Measurements from ENCODE around the gene EYS. TPM values are rescaled to one million over a fixed set of nuclear protein-coding genes. Genes with fewer than 3 reads are reported as not detected.

EYS gene
- total RNA-seq, 1 donor from 2014 or later: not detected

DNA sequence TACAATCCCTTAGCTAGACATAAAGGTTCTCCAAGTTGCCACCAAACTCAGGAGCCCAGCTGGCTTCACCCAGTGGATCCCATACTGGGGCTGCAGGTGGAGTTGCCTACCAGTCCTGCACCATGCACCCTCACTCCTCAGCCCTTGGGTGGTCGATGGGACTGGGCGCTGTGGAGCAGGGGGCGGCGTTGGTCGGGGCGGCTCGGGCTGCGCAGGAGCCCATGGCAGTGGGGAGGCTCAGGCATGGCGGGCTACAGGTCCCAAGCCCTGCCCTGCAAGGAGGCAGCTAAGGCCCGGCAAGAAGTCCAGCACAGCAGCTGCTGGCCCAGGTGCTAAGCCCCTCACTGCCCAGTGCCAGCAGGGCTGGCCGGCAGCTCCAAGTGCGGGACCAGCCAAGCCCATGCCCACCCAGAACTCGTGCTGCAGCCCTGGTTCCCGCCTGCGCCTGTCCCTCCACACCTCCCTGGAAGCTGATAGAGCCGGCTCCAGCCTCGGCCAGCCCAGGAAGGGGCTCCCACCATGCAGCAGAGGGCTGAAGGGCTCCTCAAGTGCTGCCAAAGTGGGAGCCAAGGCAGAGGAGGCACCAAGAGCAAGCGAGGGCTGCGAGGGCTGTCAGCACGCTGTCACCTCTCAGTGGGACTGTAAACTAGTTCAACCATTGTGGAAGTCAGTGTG lies 1159.3 kb downstream of the EYS start:
- Histone ChIP-seq H3K36me3 (no peaks in the 10 kb centered on the region), H3K4me3 (no peak overlapping the region), H3K4me1 (no peaks in the 10 kb centered on the region), H3K27ac (no peak overlapping the region), H3K9me3 (no peaks in the 10 kb centered on the region), H3K27me3 (ENCODE audit: low read depth) (no peaks in the 10 kb centered on the region)
- TF ChIP-seq, protein P1, sequence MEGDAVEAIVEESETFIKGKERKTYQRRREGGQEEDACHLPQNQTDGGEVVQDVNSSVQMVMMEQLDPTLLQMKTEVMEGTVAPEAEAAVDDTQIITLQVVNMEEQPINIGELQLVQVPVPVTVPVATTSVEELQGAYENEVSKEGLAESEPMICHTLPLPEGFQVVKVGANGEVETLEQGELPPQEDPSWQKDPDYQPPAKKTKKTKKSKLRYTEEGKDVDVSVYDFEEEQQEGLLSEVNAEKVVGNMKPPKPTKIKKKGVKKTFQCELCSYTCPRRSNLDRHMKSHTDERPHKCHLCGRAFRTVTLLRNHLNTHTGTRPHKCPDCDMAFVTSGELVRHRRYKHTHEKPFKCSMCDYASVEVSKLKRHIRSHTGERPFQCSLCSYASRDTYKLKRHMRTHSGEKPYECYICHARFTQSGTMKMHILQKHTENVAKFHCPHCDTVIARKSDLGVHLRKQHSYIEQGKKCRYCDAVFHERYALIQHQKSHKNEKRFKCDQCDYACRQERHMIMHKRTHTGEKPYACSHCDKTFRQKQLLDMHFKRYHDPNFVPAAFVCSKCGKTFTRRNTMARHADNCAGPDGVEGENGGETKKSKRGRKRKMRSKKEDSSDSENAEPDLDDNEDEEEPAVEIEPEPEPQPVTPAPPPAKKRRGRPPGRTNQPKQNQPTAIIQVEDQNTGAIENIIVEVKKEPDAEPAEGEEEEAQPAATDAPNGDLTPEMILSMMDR (IDR thresholded peaks at IDR 0.05): no peak
- no peak for DNase-seq
- no peak for ATAC-seq
- intact Hi-C loops (cut with DNase I): no loop called here

DNA sequence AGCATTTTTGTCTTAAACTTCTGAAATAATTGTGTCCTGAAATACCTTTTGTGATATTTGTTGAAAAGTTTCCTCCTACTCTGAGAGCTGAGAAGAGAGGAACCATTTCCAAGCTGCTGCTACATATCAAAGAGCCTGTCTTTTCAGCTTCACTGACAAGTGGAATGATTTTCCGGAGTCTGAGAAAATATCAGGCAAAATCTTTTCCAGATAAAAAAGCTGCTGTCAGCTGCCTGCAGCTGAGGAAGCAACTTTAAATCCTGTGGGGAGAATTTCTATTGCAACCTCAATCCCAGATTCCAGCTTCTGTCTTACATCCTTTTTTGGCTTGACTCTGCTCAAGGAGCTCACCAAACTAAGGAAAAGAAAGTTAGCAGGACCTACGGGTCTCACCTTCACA lies 1167.1 kb downstream of the EYS start:
- ATAC-seq (no peak), DNase-seq (no peak)
- Histone ChIP-seq H3K27me3 (ENCODE audit: low read depth) (no peaks in the 10 kb centered on the region), H3K4me3 (no peak overlapping the region), H3K9me3 (no peaks in the 10 kb centered on the region), H3K36me3 (no peaks in the 10 kb centered on the region), H3K4me1 (no peaks in the 10 kb centered on the region), H3K27ac (no peak overlapping the region)
- TF ChIP-seq, protein P1 (IDR thresholded peaks at IDR 0.05): no peak
- intact Hi-C loops (cut with DNase I): no loop called here

DNA sequence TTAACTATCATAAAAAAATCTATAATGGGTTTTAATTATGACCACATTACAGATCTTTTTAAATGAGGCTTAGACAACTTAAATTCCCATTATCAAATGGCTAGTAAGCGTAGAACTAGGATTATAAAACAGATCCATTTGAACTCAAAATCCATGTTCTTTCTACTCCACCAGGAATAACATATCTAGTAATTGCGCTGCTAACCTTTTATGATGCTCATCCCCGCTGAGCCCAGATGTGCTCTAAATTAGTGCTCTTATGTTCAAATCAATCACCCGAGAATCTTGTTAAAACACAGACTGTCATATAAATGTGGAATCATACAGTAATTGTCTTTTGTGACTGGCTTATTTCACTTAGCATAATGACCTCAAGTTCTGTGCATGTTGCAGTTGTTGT lies 1168.3 kb downstream of the EYS start:
- intact Hi-C loops (cut with DNase I): no loop called here
- H3K4me3 ChIP-seq: no peak overlapping the region
- no peaks in the 10 kb centered on the region for H3K9me3 ChIP-seq
- no peak for ATAC-seq
- no peaks in the 10 kb centered on the region for H3K4me1 ChIP-seq
- DNase-seq: no peak
- no peak overlapping the region for H3K27ac ChIP-seq
- H3K27me3 ChIP-seq (ENCODE audit: low read depth): no peaks in the 10 kb centered on the region
- TF ChIP-seq, protein P1 (IDR thresholded peaks at IDR 0.05): no peak
- H3K36me3 ChIP-seq: no peaks in the 10 kb centered on the region

DNA sequence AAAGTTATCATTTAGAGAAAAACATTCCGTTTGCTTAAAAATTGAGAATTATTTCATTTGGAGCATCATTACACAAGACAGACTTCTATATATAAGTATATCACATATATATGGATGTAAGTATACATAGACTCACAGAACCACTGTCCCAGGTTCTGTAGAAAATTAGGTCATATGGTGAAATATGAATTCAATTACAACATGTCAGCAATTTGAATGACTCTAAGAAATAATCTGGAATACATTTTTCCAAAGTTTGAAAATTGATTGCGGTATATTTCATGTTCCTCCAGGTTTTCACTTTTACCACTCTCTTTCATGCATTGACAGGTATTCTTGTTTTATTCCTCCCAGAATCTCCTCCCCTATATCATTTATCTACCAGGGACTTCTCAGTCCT lies 1179.1 kb downstream of the EYS start:
- ATAC-seq (no peak), DNase-seq (no peak)
- Histone ChIP-seq H3K9me3 (no peaks in the 10 kb centered on the region), H3K27ac (no peak overlapping the region), H3K36me3 (no peaks in the 10 kb centered on the region), H3K4me1 (no peaks in the 10 kb centered on the region), H3K4me3 (no peak overlapping the region), H3K27me3 (ENCODE audit: low read depth) (no peaks in the 10 kb centered on the region)
- TF ChIP-seq, protein P1 (IDR thresholded peaks at IDR 0.05): no peak
- intact Hi-C loops (cut with DNase I): no loop called here

DNA sequence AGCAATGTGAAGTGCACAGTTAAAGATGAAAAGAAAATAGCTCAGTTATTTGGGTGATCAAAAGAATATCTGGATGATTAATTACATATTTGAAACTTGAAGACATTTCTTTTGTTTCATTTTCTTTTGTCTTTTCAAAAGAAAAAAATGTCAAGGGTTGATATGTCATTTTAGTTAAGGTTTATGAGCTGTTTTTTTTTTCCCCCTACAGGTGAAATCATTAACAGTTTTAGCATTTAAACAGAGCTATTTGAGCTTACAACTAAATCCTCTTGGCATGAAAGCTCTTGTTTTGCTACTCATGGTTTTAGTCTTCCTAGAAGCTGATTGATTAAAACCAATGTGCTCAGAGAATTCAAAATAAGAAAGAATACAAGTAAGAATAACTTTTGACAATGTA lies 1184.2 kb downstream of the EYS start:
- intact Hi-C loops (cut with DNase I): no loop called here
- Histone ChIP-seq H3K27me3 (ENCODE audit: low read depth) (no peaks in the 10 kb centered on the region), H3K36me3 (no peaks in the 10 kb centered on the region), H3K9me3 (no peaks in the 10 kb centered on the region), H3K4me3 (no peak overlapping the region), H3K27ac (no peak overlapping the region), H3K4me1 (no peaks in the 10 kb centered on the region)
- no peak for ATAC-seq
- TF ChIP-seq, protein P1 (IDR thresholded peaks at IDR 0.05): no peak
- no peak for DNase-seq
